Tibial artery (tissue), 4 donors: Measurements from ENCODE around the gene BPIFA2.

Source experiments
- DNase-seq, 2 donors: peaks; one replicate each; pipeline ENCODE4 v3.0.0-alpha.2; 2019
- H3K27ac ChIP-seq, 2 donors: fragments of 200-600 bp; sonication (generic) in 1 of 2; 1 replicate in 1 of 2; 2 replicates in 1 of 2; pipeline ENCODE4 v1.5.1; 2018 to 2019; ENCODE audit warnings: mild to moderate bottlenecking in 1 of 2
- H3K27me3 ChIP-seq, 2 donors: fragments of 200-600 bp; sonication (generic) in 1 of 2; one replicate each; pipeline versions ENCODE4 v1.5.1 to v1.6.0; 2016 to 2019
- H3K36me3 ChIP-seq, 3 donors: fragments of 200-600 bp; sonication (generic) in 2 of 3; one replicate each; pipeline ENCODE4 v1.5.1; 2016 to 2019; ENCODE audit warnings: mild to moderate bottlenecking in 2 of 3
- H3K4me1 ChIP-seq, 4 donors: fragments of 200-600 bp; sonication (generic) in 2 of 4; 1 replicate in 3 of 4; 2 replicates in 1 of 4; pipeline ENCODE4 v1.5.1; 2016 to 2019
- H3K4me3 ChIP-seq, 2 donors: fragments of 200-600 bp; sonication (generic) in 1 of 2; 1 replicate in 1 of 2; 2 replicates in 1 of 2; pipeline ENCODE4 v1.5.1; 2018 to 2019; ENCODE audit warnings: mild to moderate bottlenecking in 2 of 2
- H3K9me3 ChIP-seq, 3 donors: fragments of 200-600 bp; sonication (generic) in 1 of 3; one replicate each; pipeline ENCODE4 v1.5.1; 2016 to 2019
- intact Hi-C: fragments of 100-400 bp; cut with DNase I; formaldehyde crosslinking; loops from one replicate; pipeline ENCODE4 v1.15.0; 2023; ENCODE audit warnings: low total_unique reads
- TF ChIP-seq, protein P1 (sequence below), 2 experiments: fragments of 200-600 bp in 1 of 2; fragments of 450-650 bp in 1 of 2; IDR thresholded peaks; one replicate each; pipeline ENCODE4 v1.5.1; 2017 to 2019; ENCODE audit warnings: antibody characterized with exemption in 2 of 2, mild to moderate bottlenecking in 1 of 2, moderate library complexity in 1 of 2

Gene BPIFA2

DNA sequence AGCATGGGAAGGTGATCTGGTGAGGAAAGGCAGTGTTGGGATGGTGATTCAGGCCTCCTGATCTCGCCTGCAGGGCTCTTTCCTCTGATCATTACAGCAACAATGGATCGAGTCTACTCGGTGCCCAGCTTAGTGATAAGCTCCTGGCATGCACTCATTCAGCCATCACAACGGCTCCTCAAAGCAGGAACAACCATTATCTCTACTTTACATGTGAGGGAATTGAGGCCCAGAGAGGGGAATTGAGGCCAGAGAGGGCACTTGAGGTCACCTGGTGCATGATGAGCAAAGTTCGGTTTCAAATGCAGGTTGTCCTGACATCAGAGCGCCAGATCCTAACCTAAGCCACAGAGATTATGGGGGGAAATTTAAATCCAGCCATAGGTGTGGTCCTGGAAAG lies 42.0 kb upstream of the BPIFA2 start:
- Histone ChIP-seq H3K4me3 (no peak overlapping the region), H3K36me3 (no peaks in the 10 kb centered on the region)
- intact Hi-C loops, result no loop called here

DNA sequence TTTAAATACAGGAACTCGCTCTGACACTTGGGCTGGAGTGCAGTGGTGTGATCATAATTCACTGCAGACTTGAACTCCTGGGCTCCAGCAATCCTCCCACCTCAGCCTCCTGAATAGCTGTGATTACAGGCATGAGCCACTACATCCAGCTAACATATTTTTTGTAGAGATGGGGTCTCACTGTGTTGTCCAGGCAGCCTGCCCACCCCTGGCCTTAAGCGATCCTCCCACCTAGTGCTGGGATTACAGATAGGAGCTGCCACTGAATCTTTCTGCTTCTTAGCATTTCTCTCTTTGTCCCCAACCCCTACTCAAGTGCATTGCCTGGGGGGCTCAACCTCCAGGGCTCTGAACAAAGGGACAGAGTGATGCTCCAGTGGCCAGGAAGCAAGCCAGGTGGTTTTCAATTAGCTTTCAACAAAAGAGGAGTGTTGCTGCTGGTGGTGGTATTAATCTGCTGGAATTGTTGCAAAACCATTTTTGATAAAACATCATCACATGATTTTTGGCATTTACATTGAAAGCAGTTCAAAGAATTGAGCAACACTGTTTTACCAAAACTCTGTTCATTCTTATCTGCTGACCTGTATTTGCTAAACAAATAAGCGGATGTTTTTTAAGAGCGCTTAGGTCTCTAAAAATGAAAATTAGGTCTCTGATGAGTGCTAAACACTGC lies 40.4 kb upstream of the BPIFA2 start:
- H3K27me3 ChIP-seq, result peaks cover 0 to 9% of the 10 kb centered on the region in 2 donors
- no peak overlapping the region for H3K27ac ChIP-seq
- peaks cover 0 to 4% (median 0%) of the 10 kb centered on the region in 4 donors for H3K4me1 ChIP-seq
- intact Hi-C loops, result no loop called here
- DNase-seq, result no peak
- no peaks in the 10 kb centered on the region for H3K36me3 ChIP-seq
- no peak overlapping the region for H3K4me3 ChIP-seq
- TF ChIP-seq, protein P1, sequence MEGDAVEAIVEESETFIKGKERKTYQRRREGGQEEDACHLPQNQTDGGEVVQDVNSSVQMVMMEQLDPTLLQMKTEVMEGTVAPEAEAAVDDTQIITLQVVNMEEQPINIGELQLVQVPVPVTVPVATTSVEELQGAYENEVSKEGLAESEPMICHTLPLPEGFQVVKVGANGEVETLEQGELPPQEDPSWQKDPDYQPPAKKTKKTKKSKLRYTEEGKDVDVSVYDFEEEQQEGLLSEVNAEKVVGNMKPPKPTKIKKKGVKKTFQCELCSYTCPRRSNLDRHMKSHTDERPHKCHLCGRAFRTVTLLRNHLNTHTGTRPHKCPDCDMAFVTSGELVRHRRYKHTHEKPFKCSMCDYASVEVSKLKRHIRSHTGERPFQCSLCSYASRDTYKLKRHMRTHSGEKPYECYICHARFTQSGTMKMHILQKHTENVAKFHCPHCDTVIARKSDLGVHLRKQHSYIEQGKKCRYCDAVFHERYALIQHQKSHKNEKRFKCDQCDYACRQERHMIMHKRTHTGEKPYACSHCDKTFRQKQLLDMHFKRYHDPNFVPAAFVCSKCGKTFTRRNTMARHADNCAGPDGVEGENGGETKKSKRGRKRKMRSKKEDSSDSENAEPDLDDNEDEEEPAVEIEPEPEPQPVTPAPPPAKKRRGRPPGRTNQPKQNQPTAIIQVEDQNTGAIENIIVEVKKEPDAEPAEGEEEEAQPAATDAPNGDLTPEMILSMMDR (IDR thresholded peaks at IDR 0.05), result no peak
- no peaks in the 10 kb centered on the region for H3K9me3 ChIP-seq

More for the DNA sequence above, 42.0 kb upstream of the BPIFA2 start:
- H3K9me3 ChIP-seq, result no peaks in the 10 kb centered on the region
- H3K4me1 ChIP-seq, result no peaks in the 10 kb centered on the region
- no peaks in the 10 kb centered on the region for H3K27me3 ChIP-seq
- no peak overlapping the region for H3K27ac ChIP-seq
- no peak for DNase-seq
- TF ChIP-seq, protein P1 (IDR thresholded peaks at IDR 0.05), result no peak

DNA sequence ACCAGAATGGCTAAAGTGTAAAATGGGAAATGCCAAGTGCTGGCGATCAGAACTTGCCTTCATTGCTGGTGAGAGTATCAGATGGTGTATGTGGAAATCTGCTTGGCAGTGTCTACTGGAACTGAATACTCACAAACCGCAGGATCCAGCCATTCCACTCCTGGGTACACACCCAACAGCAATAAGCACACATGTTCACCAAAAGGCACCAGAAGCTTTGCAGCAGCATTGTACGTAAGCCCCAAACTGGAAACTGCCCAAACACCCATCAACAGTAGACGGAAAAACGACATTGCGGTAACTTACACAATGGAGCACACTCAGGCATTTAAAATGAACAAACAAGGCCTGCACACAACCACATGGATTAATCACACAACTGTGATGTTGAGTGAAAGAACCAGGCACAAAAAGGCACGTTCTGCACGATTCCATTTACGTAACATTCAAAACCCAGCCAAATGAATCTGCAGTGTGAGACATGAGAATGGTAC lies 37.3 kb upstream of the BPIFA2 start:
- Histone ChIP-seq H3K27me3 (peaks cover 0 to 15% of the 10 kb centered on the region in 2 donors), H3K36me3 (no peaks in the 10 kb centered on the region), H3K4me3 (no peak overlapping the region), H3K9me3 (no peaks in the 10 kb centered on the region), H3K4me1 (peaks cover 0 to 4% (median 0%) of the 10 kb centered on the region in 4 donors), H3K27ac (no peak overlapping the region)
- TF ChIP-seq, protein P1 (IDR thresholded peaks at IDR 0.05), result no peak
- intact Hi-C loops, result no loop called here
- no peak for DNase-seq

DNA sequence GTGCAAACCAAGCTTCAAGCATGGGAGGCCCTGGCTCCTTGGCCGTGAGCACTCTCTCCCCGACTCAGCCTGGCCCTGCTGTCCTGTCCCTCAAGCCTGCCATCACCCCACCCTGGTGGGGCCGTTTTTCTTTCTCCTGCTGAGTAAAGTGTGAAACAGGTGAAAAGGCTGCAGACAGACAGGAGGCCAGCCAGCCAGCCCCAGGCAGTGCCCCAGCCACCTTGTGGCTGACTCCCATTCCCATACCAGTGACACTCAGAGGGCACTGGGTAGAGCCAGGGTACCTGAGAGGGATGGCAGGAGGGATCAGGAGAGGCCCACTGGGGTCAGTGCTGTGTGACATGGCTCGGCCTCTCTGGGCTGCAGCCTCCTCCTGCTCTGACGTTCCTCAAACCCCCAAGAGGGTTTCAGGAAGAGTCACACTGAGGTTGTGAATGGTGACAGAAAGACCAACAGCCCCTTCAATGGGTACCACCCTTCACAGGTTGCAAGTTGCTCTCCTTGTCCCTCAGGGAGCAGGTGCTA lies 35.9 kb upstream of the BPIFA2 start:
- Histone ChIP-seq H3K27me3 (peaks cover 0 to 15% of the 10 kb centered on the region in 2 donors), H3K4me1 (peaks cover 0 to 4% (median 0%) of the 10 kb centered on the region in 4 donors), H3K4me3 (no peak overlapping the region), H3K27ac (no peak overlapping the region), H3K9me3 (no peaks in the 10 kb centered on the region), H3K36me3 (no peaks in the 10 kb centered on the region)
- TF ChIP-seq, protein P1 (IDR thresholded peaks at IDR 0.05), result no peak
- no peak for DNase-seq
- intact Hi-C loops, result no loop called here

DNA sequence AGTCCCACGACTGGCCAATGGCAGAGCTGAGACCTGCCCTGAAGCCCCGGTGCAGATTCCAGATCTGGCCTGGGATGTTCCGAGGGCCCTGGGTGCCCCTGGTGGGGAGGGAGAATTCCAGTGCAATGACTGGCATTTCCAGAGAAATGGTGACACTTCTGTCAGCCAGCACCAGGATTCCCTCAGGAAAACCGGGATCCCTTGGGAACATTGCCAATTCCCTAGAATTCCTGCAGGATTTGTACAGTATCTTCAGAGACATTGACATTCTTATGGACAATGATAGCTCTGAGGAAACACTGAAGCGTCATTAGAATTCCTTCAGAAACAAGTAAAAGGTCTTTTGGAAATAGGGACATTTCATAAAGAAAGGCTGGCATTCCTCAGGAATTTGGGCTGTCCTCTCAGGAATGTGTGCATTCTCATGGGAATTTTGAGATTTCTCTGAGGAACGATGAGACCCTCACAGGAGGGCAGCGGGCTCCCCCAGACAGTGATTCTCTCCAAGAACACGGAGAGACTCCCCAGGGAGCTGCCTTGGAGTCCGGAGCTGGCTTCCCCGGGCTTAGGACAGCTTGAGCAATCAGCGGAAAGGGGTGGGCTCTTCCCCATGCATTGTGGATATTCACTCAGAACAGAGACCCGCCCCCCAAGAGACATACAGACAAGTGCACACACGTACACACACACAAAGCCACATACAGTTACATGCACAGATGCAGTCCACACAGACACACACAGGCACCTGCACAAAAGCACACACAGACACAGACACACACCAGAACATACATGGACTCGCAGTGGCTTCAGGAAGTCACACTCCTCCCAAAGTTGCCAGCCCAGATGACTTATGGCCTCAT lies 35.2 kb upstream of the BPIFA2 start:
- Histone ChIP-seq H3K9me3 (no peaks in the 10 kb centered on the region), H3K4me3 (no peak overlapping the region), H3K4me1 (peaks cover 0 to 4% (median 0%) of the 10 kb centered on the region in 4 donors), H3K27me3 (peaks cover 0 to 15% of the 10 kb centered on the region in 2 donors), H3K27ac (no peak overlapping the region), H3K36me3 (no peaks in the 10 kb centered on the region)
- intact Hi-C loops, result no loop called here
- TF ChIP-seq, protein P1 (IDR thresholded peaks at IDR 0.05), result no peak
- DNase-seq, result no peak
